Stimulated activated naive B cell treated with anti-CD40 and anti-IgM and Interleukin-4, amounts not matched to agents 10 μg/mL and 1 μg/mL and 100 μg/mL, for 72 hours (primary cell): Measurements from ENCODE around the gene ITGA6.

Experiments used
- ATAC-seq, 2 donors: fragments of 150-1000 bp; cut with Tn5 transposase; replicated peaks; 2 replicates each; pipeline ENCODE4 v1.10.0; 2021; ENCODE audit warnings: moderate library complexity in 1 of 2
- DNase-seq: peaks from one replicate; pipeline ENCODE4 v3.0.0; 2021
- H3K27ac Mint-ChIP-seq: one replicate; pipeline ENCODE4 v1.8.0; 2022; ENCODE audit warnings: mild to moderate bottlenecking, mixed read lengths
- H3K27me3 Mint-ChIP-seq, 2 donors: one replicate each; pipeline ENCODE4 v1.8.0; 2022; ENCODE audit warnings: mixed read lengths in 2 of 2
- H3K36me3 Mint-ChIP-seq, 2 donors: one replicate each; pipeline ENCODE4 v1.8.0; 2022; ENCODE audit warnings: mixed read lengths in 2 of 2, mild to moderate bottlenecking in 1 of 2
- H3K4me1 Mint-ChIP-seq, 2 donors: one replicate each; pipeline ENCODE4 v1.8.0; 2022; ENCODE audit warnings: mixed read lengths in 2 of 2, mild to moderate bottlenecking in 1 of 2
- H3K4me3 Mint-ChIP-seq, 2 donors: one replicate each; pipeline ENCODE4 v1.8.0; 2022; ENCODE audit warnings: mild to moderate bottlenecking in 2 of 2, mixed read lengths in 2 of 2, moderate library complexity in 1 of 2
- H3K9me3 Mint-ChIP-seq, 2 donors: one replicate each; pipeline ENCODE4 v1.8.0; 2022; ENCODE audit warnings: mixed read lengths in 2 of 2, mild to moderate bottlenecking in 1 of 2

Gene ITGA6

GRCh38 chr2:172554352-172555271 is 127.2 kb downstream of the ITGA6 start:
- Mint-ChIP-seq H3K27ac (peak overlapping the region; percentile 22), H3K36me3 (peaks cover 2 to 4% of the 10 kb centered on the region in 2 donors), H3K4me3 (peak overlapping the region; percentile 55 to 87), H3K4me1 (peaks cover 13 to 48% of the 10 kb centered on the region in 2 donors), H3K9me3 (no peaks in the 10 kb centered on the region), H3K27me3 (no peaks in the 10 kb centered on the region)
- DNase-seq (no peak), ATAC-seq (no peak)

GRCh38 chr2:172555272-172555521 is 127.8 kb downstream of the ITGA6 start:
- ATAC-seq, result no peak
- H3K4me1 Mint-ChIP-seq, result peaks cover 13 to 48% of the 10 kb centered on the region in 2 donors
- H3K27ac Mint-ChIP-seq, result peak overlapping the region; percentile 98
- H3K36me3 Mint-ChIP-seq, result peaks cover 2 to 4% of the 10 kb centered on the region in 2 donors
- H3K4me3 Mint-ChIP-seq, result peak overlapping the region; percentile 87 to 91
- DNase-seq, result no peak
- no peaks in the 10 kb centered on the region for H3K9me3 Mint-ChIP-seq
- H3K27me3 Mint-ChIP-seq, result no peaks in the 10 kb centered on the region
